ENCODE results near the gene MCL1. TPM values are rescaled to one million over a fixed set of nuclear protein-coding genes. Genes with fewer than 3 reads are reported as not detected.

The MCL1 gene
- polyA plus RNA-seq, 1 of the 3 experiments (the other 2 are of a cell fraction) = 110 TPM

DNA sequence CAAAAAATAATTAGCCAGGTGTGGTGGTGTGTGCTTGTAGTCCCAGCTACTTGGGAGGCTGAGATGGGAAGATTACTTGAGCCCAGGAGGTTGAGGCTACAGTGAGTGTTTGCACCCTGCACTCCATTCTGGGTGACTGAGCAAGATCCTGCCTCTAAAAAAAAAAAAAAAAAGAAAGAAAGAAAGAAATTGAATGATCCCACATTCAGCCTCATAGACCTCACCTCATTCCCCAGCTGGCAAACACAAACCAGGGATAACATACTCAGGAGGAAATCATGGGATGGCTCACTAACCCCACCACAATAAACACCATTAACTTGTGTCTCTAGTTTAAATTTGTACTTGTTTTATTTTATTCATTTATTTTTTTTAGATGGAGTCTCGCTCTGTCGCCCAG is 41.5 kb upstream of the MCL1 start:
- H4K20me1 ChIP-seq (ENCODE audit: insufficient read depth) = no peaks in the 10 kb centered on the region
- H3K9ac ChIP-seq = no peak overlapping the region
- no peaks in the 10 kb centered on the region for H3K9me3 ChIP-seq
- H3K27me3 ChIP-seq (ENCODE audit: insufficient read depth) = no peaks in the 10 kb centered on the region
- no peak overlapping the region for H2AFZ ChIP-seq (ENCODE audit: low read depth)
- ChIA-PET CTCF (interaction anchor here (0.6 to 5.4 kb wide), 14 partner anchors 8 to 302 kb away, joined by 3 to 58 read pairs (median 4); partner anchors contain the start of gene ENSA), POLR2A (interaction anchor here (2.0 to 2.3 kb wide), 2 partner anchors 8 to 42 kb away, joined by 9 to 10 read pairs; partner anchors contain the start of genes ENSA and MCL1)
- peaks cover 38 to 41% of the 10 kb centered on the region in 2 experiments for H3K36me3 ChIP-seq (replicated peaks in 1 of 2; ENCODE audit: control insufficient read depth in 1 of 2, insufficient read depth in 2 of 2, low read length in 1 of 2)
- no peak for DNase-seq
- H3K4me2 ChIP-seq = 0 out of 2 replicates have a peak overlapping the region, but pooled peaks have one; percentile 25
- 100% methylated on average over 2 of the region's 2 CpGs for WGBS (ENCODE audit: low lambda C conversion rate)
- H3K9me2 ChIP-seq = no peaks in the 10 kb centered on the region
- peaks cover 24% of the 10 kb centered on the region for H3K79me2 ChIP-seq (ENCODE audit: insufficient read depth)
- peak overlapping the region in 1 of 2 experiments; percentile 72; a peak in 2 of 4 replicates for H3K27ac ChIP-seq (ENCODE audit: low read depth in 2 of 2, low read length in 1 of 2)
- no peak overlapping the region for H3K4me3 ChIP-seq (ENCODE audit: low read depth in 2 of 2, low read length in 1 of 2)
- H3K4me1 ChIP-seq (ENCODE audit: control insufficient read depth in 1 of 2, insufficient read depth in 2 of 2, low read depth in 1 of 2, low read length in 1 of 2) = peaks cover 10 to 22% of the 10 kb centered on the region in 2 experiments
- H3F3A ChIP-seq (replicated peaks; ENCODE audit: insufficient read depth) = peaks cover 38% of the 10 kb centered on the region
- no peak for TF ChIP-seq ELF1 (IDR thresholded peaks at IDR 0.05)
- TF ChIP-seq MEF2A (IDR thresholded peaks at IDR 0.05; ENCODE audit: borderline replicate concordance, low read depth) = no peak
- no peak for TF ChIP-seq EP300 (IDR thresholded peaks at IDR 0.05; ENCODE audit: borderline replicate concordance in 1 of 2, low read depth in 1 of 2, low read length in 1 of 2)
- TF ChIP-seq, protein P1, sequence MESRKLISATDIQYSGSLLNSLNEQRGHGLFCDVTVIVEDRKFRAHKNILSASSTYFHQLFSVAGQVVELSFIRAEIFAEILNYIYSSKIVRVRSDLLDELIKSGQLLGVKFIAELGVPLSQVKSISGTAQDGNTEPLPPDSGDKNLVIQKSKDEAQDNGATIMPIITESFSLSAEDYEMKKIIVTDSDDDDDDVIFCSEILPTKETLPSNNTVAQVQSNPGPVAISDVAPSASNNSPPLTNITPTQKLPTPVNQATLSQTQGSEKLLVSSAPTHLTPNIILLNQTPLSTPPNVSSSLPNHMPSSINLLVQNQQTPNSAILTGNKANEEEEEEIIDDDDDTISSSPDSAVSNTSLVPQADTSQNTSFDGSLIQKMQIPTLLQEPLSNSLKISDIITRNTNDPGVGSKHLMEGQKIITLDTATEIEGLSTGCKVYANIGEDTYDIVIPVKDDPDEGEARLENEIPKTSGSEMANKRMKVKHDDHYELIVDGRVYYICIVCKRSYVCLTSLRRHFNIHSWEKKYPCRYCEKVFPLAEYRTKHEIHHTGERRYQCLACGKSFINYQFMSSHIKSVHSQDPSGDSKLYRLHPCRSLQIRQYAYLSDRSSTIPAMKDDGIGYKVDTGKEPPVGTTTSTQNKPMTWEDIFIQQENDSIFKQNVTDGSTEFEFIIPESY (IDR thresholded peaks at IDR 0.05; ENCODE audit: borderline replicate concordance, low read depth) = no peak
- TF ChIP-seq JUND (IDR thresholded peaks at IDR 0.05) = no peak
- no peak for TF ChIP-seq GABPA (IDR thresholded peaks at IDR 0.05; ENCODE audit: low read depth)
- no peak for TF ChIP-seq TEAD4 (IDR thresholded peaks at IDR 0.05; ENCODE audit: borderline replicate concordance, insufficient read depth)
- TF ChIP-seq NFIC (IDR thresholded peaks at IDR 0.05; ENCODE audit: borderline replicate concordance) = no peak
- no peak for TF ChIP-seq RCOR1 (IDR thresholded peaks at IDR 0.05; ENCODE audit: low read length)
- no peak for TF ChIP-seq TAF1 (IDR thresholded peaks at IDR 0.05; ENCODE audit: borderline replicate concordance, low read depth, low read length)
- TF ChIP-seq MXI1 (IDR thresholded peaks at IDR 0.05; ENCODE audit: low read depth, low read length) = no peak
- no peak for TF ChIP-seq YY1 (IDR thresholded peaks at IDR 0.05; ENCODE audit: low read depth)
- no peak for TF ChIP-seq TCF12 (IDR thresholded peaks at IDR 0.05)

DNA sequence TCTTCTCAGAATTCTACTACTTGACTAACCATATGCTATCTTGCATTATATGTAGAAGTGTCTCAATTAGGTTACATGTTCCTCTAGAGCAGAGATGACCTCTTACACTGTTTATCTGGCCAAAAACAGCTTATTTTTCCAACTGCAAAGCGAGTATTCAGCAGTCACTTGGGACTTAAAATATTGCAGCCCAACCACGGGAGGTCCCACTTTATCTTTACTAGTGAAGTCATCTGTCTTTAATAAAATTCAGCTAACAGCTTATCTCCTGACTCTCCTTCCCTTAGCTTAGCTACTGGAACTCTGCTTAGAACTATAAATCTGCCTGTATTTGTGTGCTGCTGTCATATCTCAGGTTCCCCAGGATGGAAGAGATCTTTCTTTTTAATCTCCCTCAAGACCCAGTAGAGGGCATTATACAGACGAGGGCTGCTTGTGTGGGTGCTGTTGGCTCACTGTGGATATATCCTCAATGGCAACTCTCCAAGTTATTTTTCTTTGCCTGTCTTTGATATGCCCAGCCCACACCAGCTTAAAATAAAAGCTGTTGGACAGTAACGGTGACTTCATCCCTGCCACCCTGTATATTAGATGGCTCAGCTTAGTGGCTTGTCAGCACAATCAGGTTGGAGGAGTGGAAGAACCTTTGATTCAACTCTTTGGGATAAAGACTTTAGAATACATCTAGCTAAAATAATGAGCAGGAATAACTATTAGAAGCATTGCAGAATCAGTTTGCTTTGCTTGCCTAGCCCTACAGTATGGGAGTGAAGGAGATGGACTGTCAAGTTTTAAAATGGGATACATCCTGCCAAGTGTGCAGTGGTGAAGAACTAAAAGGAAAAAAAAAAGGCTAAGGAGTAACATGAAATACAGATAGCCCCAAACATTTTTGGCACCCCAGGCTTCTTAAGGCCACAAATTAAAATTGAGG is 40.4 kb upstream of the MCL1 start:
- ChIA-PET CTCF (interaction anchor here (0.6 to 5.4 kb wide), 12 partner anchors 10 to 303 kb away, joined by 3 to 58 read pairs (median 4); partner anchors contain the start of genes ENSA and MCL1), POLR2A (interaction anchor here (0.5 to 2.3 kb wide), 4 partner anchors 9 to 228 kb away, joined by 3 to 10 read pairs (median 6); partner anchors contain the start of genes ENSA and MCL1)
- 15% methylated on average over 4 of the region's 4 CpGs for WGBS (ENCODE audit: low lambda C conversion rate)
- no peaks in the 10 kb centered on the region for H3K9me2 ChIP-seq
- H2AFZ ChIP-seq (ENCODE audit: low read depth) = no peak overlapping the region
- peak overlapping the region; percentile 72 to 74 for H3K27ac ChIP-seq (ENCODE audit: low read depth in 2 of 2, low read length in 1 of 2)
- H3F3A ChIP-seq (replicated peaks; ENCODE audit: insufficient read depth) = peaks cover 41% of the 10 kb centered on the region
- H3K9ac ChIP-seq = no peak overlapping the region
- DNase-seq = peak; percentile 46
- H3K4me2 ChIP-seq = peak overlapping the region; percentile 25
- no peaks in the 10 kb centered on the region for H3K9me3 ChIP-seq
- H3K27me3 ChIP-seq (ENCODE audit: insufficient read depth) = no peaks in the 10 kb centered on the region
- peaks cover 10 to 22% of the 10 kb centered on the region in 2 experiments for H3K4me1 ChIP-seq (ENCODE audit: control insufficient read depth in 1 of 2, insufficient read depth in 2 of 2, low read depth in 1 of 2, low read length in 1 of 2)
- H3K36me3 ChIP-seq (replicated peaks in 1 of 2; ENCODE audit: control insufficient read depth in 1 of 2, insufficient read depth in 2 of 2, low read length in 1 of 2) = peaks cover 32 to 36% of the 10 kb centered on the region in 2 experiments
- H4K20me1 ChIP-seq (ENCODE audit: insufficient read depth) = no peaks in the 10 kb centered on the region
- no peak overlapping the region for H3K4me3 ChIP-seq (ENCODE audit: low read depth in 2 of 2, low read length in 1 of 2)
- peaks cover 24% of the 10 kb centered on the region for H3K79me2 ChIP-seq (ENCODE audit: insufficient read depth)
- TF ChIP-seq YY1 (IDR thresholded peaks at IDR 0.05; ENCODE audit: low read depth) (no peak), TEAD4 (IDR thresholded peaks at IDR 0.05; ENCODE audit: borderline replicate concordance, insufficient read depth) (no peak; the same call in 1 of the 2 replicates), TCF12 (IDR thresholded peaks at IDR 0.05) (peak; percentile 63), SMC3 (IDR thresholded peaks at IDR 0.05; ENCODE audit: low read depth, low read length) (peak; percentile 41), MEF2A (IDR thresholded peaks at IDR 0.05; ENCODE audit: borderline replicate concordance, low read depth) (no peak), GATA2 (CRISPR knock-in tag; IDR thresholded peaks at IDR 0.05) (no peak), ELF1 (IDR thresholded peaks at IDR 0.05) (no peak), EP300 (IDR thresholded peaks at IDR 0.05; ENCODE audit: borderline replicate concordance in 1 of 2, low read depth in 1 of 2, low read length in 1 of 2) (peak in 1 of 2 experiments; percentile 22; a peak in 1 of 4 replicates), FOXM1 (IDR thresholded peaks at IDR 0.05; ENCODE audit: low read depth) (no peak)
- TF ChIP-seq, protein P2, sequence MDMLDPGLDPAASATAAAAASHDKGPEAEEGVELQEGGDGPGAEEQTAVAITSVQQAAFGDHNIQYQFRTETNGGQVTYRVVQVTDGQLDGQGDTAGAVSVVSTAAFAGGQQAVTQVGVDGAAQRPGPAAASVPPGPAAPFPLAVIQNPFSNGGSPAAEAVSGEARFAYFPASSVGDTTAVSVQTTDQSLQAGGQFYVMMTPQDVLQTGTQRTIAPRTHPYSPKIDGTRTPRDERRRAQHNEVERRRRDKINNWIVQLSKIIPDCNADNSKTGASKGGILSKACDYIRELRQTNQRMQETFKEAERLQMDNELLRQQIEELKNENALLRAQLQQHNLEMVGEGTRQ (IDR thresholded peaks at IDR 0.05; ENCODE audit: borderline replicate concordance, low read depth, low read length) = no peak
- TF ChIP-seq, protein P3, sequence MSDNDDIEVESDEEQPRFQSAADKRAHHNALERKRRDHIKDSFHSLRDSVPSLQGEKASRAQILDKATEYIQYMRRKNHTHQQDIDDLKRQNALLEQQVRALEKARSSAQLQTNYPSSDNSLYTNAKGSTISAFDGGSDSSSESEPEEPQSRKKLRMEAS (IDR thresholded peaks at IDR 0.05; ENCODE audit: low read depth) = no peak
- TF ChIP-seq, protein P4, sequence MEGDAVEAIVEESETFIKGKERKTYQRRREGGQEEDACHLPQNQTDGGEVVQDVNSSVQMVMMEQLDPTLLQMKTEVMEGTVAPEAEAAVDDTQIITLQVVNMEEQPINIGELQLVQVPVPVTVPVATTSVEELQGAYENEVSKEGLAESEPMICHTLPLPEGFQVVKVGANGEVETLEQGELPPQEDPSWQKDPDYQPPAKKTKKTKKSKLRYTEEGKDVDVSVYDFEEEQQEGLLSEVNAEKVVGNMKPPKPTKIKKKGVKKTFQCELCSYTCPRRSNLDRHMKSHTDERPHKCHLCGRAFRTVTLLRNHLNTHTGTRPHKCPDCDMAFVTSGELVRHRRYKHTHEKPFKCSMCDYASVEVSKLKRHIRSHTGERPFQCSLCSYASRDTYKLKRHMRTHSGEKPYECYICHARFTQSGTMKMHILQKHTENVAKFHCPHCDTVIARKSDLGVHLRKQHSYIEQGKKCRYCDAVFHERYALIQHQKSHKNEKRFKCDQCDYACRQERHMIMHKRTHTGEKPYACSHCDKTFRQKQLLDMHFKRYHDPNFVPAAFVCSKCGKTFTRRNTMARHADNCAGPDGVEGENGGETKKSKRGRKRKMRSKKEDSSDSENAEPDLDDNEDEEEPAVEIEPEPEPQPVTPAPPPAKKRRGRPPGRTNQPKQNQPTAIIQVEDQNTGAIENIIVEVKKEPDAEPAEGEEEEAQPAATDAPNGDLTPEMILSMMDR (IDR thresholded peaks at IDR 0.05) = peak; percentile 64
